HS-5 (cell line): ENCODE measurements around the gene LONRF3.

ENCODE experiments used
- DNase-seq: peaks from one replicate; pipeline ENCODE4 v3.0.0-alpha.2; 2012; ENCODE audit warnings: low read depth

LONRF3 gene

DNA sequence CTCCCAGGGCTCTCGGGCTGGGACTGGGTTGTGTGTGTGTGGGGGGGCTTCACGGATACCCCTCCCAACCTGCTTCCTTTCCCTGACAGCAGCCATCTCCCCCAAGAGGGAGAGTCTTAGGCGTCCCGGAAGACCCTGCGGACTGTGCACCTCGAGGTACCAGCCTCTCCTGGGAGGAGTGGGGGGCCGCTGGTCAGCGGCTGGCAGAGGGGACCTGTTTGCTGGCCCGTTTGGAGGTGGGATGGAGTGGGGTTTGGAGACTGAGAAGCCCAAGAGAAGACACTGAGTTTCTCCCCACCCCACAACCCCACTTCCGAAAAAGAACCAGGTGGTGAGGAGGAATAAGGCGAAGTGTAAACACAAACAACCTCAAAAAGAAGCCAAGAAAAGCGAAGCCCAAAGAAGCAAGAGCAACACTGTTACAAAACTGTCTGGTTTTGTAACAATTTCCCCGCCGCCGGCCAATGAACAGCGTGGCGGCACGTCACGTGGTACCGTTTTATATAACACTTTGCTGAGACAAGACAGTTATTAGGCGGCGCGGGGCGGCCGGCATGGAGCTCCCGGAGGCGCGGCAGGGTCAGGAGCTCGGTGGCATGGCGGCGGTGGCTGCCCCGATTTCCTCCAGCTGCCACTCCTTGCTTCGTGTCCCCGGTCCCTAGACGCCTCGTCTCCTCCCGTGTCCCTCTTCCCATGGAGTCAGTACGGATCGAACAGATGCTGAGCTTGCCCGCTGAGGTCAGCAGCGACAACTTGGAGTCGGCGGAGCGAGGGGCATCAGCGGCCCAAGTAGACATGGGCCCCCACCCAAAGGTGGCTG is at the start of gene LONRF3:
Gene LONRF3, plus strand, starts transcription at position 531 of the 820 bp plus-strand sequence. Its CDS starts 163 bp downstream, at position 694.
- DNase-seq, result no peak

DNA sequence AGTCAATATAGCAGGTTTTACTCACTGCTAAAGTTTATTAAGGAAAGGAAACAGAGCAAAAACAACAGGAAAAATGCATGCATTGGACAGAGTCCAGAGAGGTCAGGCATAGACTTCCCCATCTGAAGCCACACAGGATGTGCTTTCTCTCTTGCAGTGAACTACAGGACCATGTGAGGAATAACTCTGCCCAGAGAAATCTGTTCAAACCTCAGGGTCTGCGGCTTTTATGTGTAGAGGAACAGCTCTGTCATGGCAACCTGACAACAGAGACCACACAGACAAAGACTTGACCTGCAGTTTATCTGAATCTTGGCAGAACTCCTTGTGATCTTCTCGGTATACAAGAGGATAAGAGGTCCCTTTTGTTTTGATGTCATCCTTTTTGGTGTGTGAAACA is 46.3 kb upstream of the LONRF3 start:
- no peak for DNase-seq

DNA sequence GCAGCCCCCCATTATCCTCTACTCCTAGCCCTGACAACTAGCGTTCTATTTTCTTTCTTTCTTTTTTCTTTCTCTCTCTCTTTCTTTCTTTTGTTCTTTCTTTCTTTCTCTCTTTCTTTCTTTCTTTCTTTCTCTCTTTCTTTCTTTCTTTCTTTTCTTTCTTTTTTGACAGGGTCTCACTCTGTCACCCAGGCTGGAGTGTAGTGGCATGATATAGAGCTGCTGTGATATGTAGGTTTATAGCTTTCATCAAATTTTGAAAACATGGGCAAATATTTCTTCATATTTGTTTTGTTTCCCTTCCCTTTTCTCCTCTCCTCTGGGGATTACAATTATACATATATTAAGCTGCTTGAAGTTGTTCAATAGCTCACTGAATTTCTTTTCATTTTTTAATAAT is 39.1 kb upstream of the LONRF3 start:
- no peak for DNase-seq

DNA sequence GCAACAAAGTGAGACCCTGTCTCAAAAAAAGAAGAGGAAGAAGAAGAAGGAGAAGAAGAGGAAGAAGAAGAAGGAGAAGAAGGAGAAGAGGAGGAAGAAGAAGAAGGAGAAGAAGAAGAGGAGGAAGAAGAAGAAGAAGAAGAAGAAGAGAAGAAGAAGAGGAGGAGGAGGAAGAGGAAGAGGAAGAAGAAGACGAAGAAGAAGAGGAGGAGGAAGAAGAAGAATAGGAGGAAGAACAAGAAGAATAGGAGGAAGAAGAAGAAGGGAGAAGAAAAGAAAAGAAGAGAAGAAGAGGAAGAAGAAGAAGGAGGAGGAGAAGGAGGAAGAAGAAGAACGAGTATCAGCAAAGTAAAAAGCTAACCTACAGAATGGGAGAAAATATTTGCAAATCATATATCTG is 33.3 kb upstream of the LONRF3 start:
- no peak for DNase-seq

DNA sequence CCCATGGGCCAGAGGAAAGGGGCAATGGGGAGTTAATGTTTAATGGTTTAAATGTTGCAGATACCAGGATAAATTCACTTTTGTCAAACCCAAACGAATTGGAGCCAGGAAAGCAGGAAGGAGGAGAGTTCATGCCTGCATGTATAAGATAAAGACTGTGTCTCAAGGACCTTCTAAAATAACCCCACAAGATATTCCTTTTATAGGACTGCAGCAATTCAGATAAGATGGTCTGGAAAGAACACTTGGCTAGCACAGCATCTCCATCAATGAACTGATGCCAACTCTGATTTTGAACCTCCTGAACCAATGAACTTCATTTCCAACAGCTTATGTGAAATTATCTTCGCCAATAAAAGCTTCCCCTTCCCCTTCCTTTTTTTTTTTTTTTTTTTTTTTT is 31.3 kb upstream of the LONRF3 start:
- no peak for DNase-seq

DNA sequence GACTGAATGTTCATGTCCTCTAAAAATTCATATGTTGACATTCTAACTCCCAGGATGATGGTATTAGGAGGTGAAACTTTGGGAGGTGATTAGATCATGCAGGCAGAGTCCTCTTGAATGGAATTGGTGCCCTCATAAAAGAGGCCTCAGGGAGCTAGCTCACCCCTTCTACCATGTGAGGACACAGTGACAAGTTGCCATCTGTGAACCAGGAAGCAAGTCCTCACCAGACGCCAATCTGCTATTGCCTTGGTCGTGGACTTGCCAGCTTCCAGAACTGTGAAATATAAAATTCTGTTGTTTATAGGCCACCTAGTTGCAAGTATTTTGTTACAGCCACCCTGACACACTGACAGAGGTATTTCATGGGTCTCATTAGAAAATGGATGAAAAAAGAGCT is 28.5 kb upstream of the LONRF3 start:
- DNase-seq, result no peak

DNA sequence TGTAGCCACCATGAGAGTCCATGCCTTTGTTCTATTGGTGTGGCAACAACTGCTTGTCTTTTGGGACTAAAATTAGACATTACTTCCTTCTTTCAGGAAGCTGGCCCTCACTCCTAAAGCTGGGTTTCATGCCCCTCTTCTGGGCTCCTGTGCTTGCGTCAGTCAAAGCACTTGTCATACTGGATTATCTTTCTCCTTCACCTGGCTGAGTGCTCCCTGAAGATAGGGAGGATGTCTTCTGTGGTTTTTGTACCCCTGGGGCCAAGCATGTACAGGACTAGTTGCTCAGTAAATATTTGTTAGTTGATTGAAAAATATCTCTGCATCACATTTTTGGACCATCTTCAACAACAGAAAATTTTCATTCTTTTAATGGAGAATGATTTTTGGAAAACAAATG is 26.1 kb upstream of the LONRF3 start:
- no peak for DNase-seq

DNA sequence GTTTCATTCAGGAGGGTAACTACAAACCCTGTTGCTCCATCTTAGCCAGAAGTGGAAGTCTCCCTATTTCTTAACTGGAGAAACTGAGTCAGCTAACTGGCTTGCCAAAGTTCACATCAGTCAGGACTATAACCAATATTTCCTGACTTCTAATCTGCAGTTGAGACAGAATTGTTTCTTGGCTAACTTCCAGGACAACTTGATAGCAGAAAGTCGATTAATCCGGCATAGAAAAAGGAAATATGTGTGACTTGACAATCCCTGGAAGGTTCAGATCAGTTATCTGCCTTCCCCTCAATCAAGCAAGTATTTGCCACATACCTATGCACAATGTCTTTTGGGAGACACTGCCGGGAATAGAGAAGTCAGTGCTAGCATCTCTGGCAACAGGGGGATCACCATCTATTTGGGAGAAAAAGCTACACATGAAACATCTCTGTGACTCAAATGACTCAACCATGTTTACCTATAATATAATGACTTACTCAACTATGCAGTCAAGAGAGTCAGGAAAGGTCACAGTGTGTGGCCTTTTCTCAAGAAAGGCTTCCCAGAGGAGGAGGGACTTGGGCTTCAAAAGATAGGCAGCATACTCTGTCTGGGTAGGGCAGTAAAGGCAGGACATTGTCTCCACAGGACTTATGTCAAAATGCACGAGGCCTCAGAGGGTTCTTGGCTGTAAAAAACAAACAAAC is 12.4 kb upstream of the LONRF3 start:
- no peak for DNase-seq

DNA sequence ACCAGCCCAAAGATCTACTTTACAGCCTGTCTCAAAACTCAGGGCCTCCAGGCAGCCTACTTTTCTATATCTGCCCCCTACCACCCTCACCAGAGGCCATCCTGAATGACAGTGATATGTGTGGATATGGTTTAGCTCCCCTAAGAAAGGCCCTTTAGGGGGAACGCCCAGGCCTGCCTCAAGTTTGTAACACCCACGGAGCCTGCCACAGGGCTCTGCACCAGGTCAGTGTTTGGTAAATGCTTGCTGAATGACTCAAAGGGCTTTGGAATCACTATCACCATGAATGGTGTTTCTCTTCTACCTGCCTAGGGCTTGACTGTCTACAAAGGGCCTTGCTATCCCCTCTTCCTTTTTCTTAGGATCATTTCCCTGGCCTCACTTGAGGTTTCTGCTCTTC is 11.3 kb upstream of the LONRF3 start:
- no peak for DNase-seq

DNA sequence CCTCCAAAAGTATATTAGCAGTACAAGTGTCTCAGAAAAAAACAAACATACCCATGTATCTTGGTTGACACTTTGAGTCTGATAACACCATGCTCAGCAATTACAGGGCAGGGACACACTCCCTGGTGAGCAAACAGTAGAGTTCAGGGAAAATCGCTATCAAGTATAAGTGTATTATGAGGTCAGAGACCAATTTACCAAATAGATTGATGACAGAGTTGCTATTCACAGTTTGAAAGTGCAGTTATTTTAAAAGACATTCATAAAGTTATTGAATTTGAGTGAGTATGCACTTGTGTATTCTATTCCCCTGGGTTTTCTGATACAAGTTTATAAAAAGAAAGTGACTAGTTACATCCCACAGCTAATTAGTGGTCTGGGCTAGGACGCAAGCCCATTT is 10.2 kb upstream of the LONRF3 start:
- no peak for DNase-seq

DNA sequence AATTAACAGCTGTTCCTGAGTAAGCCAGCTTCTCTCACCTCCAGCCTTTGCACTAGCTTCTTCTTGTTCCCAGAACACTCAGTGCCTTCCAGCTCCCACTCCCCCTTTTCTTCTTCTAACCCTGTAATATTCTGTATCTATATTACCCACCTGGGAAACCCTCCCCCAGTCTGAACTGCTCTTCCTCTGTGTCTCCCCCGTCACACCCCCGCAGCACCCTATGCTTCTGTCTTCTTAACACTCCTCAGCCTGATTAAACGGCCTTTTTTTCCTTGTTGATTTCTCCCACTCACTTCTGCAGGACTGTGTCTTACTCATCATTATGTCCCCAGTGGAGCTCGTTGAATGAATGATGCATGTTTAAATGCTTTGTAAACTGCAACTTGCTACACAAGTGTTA is 9.0 kb upstream of the LONRF3 start:
- DNase-seq, result no peak

DNA sequence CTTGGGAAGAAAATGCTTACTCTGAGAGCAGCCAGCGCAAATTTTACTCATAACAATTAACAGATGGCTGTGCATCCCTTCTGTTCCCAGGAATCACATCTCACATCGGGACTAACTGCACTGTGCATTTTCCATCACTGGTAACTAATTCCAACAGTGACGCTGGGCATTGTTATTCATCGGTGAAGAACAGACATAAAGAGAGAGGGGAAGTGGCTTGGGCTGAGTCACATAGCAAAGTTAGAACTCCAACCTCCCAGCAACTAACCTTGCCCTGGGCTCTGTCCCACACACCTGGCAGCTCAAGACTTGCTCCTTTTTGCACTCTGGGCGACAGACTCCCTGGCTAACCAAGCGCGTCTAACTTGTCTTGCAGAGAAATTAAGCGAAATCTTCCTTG is 6.4 kb upstream of the LONRF3 start:
- DNase-seq, result no peak

DNA sequence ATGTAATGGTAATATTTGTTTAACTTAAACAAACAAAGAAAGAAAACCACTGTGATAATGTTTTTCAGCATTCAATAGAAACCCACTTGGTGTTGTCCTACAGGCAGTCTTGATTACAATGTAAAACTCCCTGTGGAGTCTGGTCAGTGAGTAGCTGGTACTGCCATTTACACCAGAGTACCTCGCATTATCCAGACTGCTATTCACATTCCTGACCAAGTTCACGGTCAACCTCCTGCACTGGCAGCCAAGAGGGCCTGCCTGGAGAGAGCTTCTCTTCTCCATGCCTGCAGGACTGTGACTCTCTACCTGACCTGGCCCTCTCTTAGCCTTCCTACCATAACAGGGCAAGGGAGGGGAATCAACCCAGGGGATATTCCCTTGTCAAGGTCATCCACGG is 2.9 kb upstream of the LONRF3 start:
- DNase-seq, result no peak

DNA sequence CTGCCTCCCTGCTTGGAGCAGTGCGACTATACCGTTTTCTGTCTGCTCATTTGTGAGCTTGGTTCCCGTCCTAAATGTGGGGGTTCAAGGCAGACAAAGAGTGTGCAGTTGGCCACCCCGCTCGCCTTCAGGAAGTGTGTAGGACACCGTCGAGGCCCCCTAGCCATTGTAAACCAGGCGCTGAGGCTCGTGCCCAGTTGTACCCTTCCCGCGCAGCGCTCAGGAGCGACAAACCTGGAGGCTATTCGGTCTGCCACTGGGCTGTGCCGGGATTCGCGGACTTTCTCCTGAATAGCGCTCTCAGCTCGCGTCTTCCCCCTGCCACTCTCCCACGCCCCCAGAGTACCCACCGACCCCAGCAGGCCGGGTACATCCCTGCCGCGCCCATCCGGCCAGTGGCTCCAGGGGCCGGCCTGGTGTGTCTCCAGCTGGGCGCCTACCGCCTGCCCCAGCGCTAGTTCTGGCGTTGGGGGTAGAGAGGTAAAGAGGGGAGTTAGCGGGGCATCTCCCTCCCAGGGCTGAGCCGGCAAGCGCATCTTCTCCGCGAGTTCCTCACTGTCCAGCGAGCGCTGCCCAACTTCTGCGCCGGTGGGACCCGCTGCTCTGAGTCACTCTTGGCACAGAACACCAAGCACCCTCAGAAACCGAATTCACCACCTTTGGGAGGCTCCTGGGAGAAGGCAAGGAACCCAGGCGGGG is 880 bp upstream of the LONRF3 start:
- no peak for DNase-seq

DNA sequence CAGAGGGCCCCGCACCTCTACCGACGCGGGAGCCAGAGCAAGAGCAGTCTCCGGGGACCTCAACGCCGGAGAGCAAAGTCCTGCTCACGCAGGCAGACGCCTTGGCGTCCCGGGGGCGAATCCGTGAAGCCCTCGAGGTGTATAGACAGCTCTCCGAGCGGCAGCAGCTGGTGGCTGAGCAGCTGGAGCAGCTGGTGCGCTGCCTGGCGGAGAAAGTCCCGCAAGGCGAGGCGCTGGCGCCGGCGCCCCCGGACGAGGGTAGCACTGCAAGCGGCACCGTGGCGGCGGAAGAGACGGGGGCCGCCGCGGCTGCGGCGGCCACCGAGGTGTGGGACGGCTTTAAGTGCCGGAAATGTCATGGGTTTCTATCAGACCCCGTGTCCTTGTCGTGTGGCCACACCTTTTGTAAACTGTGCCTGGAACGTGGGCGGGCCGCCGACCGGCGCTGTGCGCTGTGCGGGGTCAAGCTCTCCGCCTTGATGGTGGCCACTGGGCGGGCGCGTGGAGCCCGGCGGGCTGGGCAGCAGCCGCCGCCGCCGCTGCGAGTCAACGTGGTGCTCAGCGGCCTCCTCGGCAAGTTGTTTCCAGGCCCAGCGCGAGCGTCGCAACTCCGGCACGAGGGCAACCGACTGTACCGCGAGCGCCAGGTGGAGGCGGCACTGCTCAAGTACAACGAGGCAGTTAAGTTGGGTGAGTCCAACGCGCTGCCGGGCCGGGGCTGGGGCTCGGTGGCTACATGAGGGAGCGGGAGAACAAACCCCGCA is 672 bp downstream of the LONRF3 start:
- DNase-seq, result no peak

DNA sequence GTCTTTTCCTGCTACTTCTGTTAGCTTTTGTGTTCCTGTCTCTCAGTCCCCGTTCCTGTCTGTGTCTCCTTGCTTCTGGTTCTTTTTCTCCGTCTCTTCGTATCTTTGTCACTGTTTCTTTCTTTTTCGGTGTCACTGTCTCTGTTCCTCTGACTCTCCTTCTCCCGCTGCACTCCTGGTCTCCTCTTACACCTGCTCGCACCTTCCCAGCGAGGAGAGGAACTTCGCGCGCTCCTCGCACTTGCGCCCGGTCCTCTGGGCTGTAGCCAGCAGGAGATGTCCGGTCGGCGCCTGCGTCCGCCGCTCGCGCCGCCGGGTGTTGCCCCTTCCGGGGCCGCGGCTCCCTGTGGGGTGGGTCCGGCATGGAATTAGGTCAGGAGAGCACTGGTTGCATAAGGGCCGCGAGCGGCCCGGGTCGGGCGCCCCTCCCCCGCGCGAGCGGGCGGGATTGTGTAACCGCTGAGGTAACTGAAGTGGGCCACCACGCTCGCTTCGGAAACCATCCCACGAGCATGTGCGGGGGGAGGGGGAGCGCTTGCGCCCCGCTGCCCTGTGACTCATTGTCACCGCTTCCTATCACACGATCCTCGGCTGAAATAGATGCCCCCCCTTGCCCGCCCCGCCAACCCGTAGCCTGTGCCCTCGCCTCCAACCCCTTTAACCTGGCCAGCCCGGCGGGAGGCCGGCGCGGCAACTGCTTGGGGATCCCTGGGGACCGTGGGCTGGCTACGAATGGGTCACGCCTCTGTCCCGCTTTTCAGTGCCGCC is 1.6 kb downstream of the LONRF3 start:
- no peak for DNase-seq

DNA sequence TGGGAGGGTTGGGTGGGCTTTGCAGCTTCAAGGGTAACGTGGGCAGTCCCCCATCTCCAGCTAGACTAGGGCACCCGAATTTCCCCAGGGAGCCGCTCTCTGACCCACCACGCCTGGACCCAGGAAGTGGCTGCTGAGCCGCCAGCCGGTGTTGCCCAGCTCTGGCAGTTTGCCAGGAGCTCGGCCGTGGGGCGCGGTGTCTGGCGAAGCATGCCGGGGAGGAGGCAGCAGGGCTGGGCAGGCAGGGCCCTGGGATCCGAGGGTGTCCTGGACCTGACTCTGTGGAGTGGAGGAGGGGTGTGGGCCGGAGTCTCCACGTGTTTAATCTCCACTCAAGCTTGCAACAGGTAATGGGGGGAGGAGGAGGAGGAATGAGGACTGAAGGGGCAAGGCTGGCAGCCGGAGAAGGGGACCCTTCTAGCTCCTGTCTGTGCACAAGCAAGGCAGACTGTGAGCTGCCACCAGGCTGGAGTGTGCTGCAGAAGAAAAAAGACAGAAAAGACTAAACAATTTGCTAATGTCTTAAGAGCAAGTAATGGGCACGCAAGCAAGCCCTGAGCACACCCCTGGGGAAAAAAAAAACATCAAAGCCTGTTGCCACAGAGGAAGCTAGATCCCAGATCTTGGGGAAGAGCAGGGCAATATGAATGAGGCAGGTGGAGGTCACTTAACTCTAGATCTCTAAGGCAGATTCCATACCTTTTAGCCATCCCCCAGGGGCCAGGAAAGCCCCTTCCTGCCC is 2.4 kb downstream of the LONRF3 start:
- DNase-seq, result no peak

DNA sequence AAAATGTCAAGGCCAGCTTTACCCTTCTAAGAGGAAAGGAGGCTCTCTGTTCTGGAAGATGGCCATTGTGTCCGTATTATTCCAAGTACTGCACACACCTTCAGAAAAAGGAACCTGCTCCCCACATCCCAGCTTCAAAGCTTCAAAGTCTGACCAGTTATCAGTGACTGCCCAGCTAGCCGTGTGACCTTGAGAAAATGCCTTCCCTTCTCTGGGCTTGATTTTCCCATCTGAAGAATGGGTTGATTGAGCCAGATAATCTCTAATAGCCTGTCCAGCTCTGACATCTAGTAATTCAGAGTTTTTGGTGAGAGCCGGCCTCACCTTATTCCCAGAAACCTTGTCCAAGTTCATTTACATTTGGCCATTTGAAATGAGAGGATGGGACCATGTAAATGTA is 3.0 kb downstream of the LONRF3 start:
- no peak for DNase-seq

DNA sequence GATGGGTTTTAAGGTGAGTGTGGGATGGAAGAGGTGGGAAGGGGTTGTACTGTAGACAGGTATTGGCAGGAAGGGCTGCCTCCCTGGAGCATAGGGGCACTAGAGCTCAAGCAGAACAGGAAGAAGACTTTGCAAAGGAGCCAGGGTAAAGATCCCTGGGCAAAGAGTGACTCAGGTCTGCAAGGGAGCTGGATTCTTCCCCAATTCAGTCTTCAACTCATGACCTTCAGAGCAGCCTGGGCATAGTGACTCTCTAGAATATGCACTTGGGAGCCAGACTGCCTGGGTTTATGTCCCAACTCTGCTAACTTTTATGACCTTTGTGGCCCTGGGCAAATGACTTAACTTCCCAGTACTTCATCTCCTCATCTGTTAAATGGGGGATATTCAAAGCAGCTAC is 4.0 kb downstream of the LONRF3 start:
- DNase-seq, result no peak

DNA sequence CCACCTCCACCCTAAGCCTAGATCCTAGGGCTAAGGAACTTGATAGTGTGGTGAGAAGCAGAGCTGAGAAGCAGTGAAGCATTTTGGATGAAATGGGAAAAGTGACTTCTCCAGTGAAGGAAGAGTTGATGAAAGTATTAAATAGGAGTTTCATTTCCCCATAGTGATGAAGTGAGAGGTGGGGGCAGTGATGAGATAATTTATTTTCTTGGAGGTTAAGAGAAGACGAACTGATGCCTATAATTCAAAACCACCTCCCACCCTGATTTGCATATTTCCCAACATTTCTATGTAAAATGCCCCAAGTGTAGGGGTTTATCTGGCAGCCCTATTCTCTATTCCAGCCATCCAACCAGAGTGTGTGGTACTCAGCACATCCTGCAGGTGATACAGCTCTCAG is 6.3 kb downstream of the LONRF3 start:
- no peak for DNase-seq

DNA sequence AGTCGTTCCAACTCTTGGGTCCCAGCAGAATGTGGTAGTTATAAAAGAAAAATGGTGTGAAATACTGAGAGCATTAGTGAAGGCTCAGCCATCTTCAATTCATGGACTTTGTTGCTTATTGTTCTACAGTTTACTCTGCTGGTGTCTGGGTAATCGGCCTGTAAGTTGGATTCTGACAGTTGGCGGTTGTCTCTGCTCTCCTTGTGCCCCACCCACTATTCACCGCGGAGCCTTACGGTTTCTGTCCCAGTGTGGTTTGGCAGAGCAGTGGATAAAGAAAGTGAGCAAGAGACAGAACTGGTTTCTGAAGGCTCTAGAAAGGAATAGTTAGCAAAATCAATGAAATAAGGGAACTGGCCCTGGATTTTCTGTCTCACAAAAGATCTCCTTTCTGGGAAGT is 9.1 kb downstream of the LONRF3 start:
- no peak for DNase-seq
